ENCODE results near the gene SPOCK3. TPM values are rescaled to one million over a fixed set of nuclear protein-coding genes. Genes with fewer than 3 reads are reported as not detected.

The SPOCK3 gene
- total and polyA plus RNA-seq, 4 donors = 0.08 to 0.42 (median 0.24) TPM

DNA sequence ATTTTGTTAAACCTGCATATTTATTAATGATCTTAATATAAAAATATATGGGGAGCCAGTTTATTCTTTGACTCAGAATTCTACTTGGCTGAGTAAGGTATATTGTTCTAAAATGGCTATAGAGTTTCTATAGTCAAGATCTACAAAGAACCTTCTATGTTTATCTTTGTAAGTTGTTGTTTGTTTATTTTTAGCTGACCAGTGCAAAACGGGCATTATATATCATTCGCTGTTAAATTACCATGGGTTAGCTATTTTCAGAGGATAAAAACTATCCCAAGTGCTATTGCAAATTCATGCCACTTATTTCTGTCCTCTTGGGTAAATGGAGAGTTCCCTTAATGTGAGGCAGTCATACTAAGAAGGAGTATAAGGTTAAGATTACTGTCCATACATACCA is 5.3 kb upstream of the SPOCK3 start:
- Histone ChIP-seq H3K27me3 (ENCODE audit: control insufficient read depth in 4 of 4, insufficient read depth in 4 of 4, low read length in 3 of 4) (peaks cover 0 to 7% (median 2%) of the 10 kb centered on the region in 4 donors), H3K4me3 (ENCODE audit: low read depth in 1 of 3, low read length in 3 of 3) (no peak overlapping the region), H3K9me3 (ENCODE audit: control insufficient read depth in 4 of 4, low read length in 3 of 4) (no peaks in the 10 kb centered on the region), H3K36me3 (ENCODE audit: control insufficient read depth in 4 of 4, insufficient read depth in 3 of 4, low read depth in 1 of 4, low read length in 3 of 4) (no peaks in the 10 kb centered on the region), H3K27ac (ENCODE audit: low read depth in 1 of 2, low read length in 2 of 2) (no peak overlapping the region), H3K9ac (ENCODE audit: low read depth in 1 of 2, low read length in 2 of 2) (no peak overlapping the region), H3K4me1 (ENCODE audit: control insufficient read depth in 4 of 4, insufficient read depth in 4 of 4, low read length in 3 of 4) (peaks cover 0 to 3% (median 2%) of the 10 kb centered on the region in 4 donors)
- TF ChIP-seq REST (IDR thresholded peaks at IDR 0.05) (no peak), HNF4G (IDR thresholded peaks at IDR 0.05) (no peak)
- no peak for DNase-seq (ENCODE audit: low spot score)
- 67% methylated on average over 2 of the region's 2 CpGs for WGBS

DNA sequence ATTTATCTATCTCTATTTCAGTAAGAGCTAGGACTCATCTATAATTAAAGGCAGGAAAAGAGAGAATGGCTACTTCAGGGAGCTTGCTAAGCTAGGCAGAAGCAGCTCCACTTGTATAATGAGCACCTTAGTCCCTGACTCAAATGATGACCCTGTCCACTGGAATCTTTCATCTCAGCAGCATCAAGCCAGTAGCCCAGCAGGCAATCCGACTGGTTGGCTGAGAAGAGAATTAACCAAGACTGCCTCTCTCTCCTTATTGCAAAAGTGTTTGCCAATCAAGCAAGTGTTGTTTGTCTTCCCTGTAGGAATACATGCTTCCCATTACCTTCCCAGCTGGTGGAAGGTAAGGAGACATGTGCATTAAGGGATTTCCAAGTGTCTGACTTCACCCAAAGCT is 3.9 kb upstream of the SPOCK3 start:
- no peak for DNase-seq (ENCODE audit: low spot score)
- H3K4me3 ChIP-seq (ENCODE audit: low read depth in 1 of 3, low read length in 3 of 3) = no peak overlapping the region
- no peaks in the 10 kb centered on the region for H3K9me3 ChIP-seq (ENCODE audit: control insufficient read depth in 4 of 4, low read length in 3 of 4)
- WGBS = 32% methylated on average over 1 of the region's 1 CpG
- H3K36me3 ChIP-seq (ENCODE audit: control insufficient read depth in 4 of 4, insufficient read depth in 3 of 4, low read depth in 1 of 4, low read length in 3 of 4) = no peaks in the 10 kb centered on the region
- H3K27me3 ChIP-seq (ENCODE audit: control insufficient read depth in 4 of 4, insufficient read depth in 4 of 4, low read length in 3 of 4) = peaks cover 0 to 7% (median 2%) of the 10 kb centered on the region in 4 donors
- no peak overlapping the region for H3K9ac ChIP-seq (ENCODE audit: low read depth in 1 of 2, low read length in 2 of 2)
- H3K4me1 ChIP-seq (ENCODE audit: control insufficient read depth in 4 of 4, insufficient read depth in 4 of 4, low read length in 3 of 4) = peaks cover 4 to 14% (median 13%) of the 10 kb centered on the region in 4 donors
- TF ChIP-seq NR2F2 (IDR thresholded peaks at IDR 0.05) (no peak), ZBTB33 (IDR thresholded peaks at IDR 0.05) (no peak), HNF4A (conservative IDR thresholded peaks at IDR 0.05) (no peak), REST (IDR thresholded peaks at IDR 0.05) (no peak), JUND (IDR thresholded peaks at IDR 0.05) (no peak), FOXA2 (IDR thresholded peaks at IDR 0.05) (no peak), EGR1 (IDR thresholded peaks at IDR 0.05; ENCODE audit: low read depth in 2 of 2) (no peak), MAX (IDR thresholded peaks at IDR 0.05) (no peak), RAD21 (IDR thresholded peaks at IDR 0.05) (no peak), YY1 (IDR thresholded peaks at IDR 0.05) (no peak)
- TF ChIP-seq, protein P1, sequence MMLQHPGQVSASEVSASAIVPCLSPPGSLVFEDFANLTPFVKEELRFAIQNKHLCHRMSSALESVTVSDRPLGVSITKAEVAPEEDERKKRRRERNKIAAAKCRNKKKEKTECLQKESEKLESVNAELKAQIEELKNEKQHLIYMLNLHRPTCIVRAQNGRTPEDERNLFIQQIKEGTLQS (IDR thresholded peaks at IDR 0.05) = no peak
- no peak overlapping the region for H3K27ac ChIP-seq (ENCODE audit: low read depth in 1 of 2, low read length in 2 of 2)

All from liver (tissue), 9 donors.